GM18519 (cell line): ENCODE results near the gene STX16.

Source experiments
- ATAC-seq: cut with Tn5 transposase; IDR thresholded peaks from one replicate; pipeline ENCODE4 v1.9.1; 2021; ENCODE audit warnings: mild to moderate bottlenecking, moderate library complexity; ENCODE audit not compliant: unreplicated experiment, low FRiP score

Gene STX16

GRCh38 chr20:58650776-58651558 lies at the start of gene STX16:
TSS of gene STX16 (plus strand) at chr20:58651283. CDS start at chr20:58652007, 724 bp downstream.
- peak; percentile 54 for ATAC-seq

GRCh38 chr20:58602124-58602523 lies 49.0 kb upstream of the STX16 start:
- no peak for ATAC-seq

GRCh38 chr20:58603721-58604120 lies 47.4 kb upstream of the STX16 start:
- ATAC-seq: no peak

GRCh38 chr20:58604128-58604881 lies 46.8 kb upstream of the STX16 start:
- ATAC-seq: no peak

- ATAC-seq: no peak
Measured at GRCh38 chr20:58605292-58606065, 45.6 kb upstream of the STX16 start.

GRCh38 chr20:58606184-58606583 lies 44.9 kb upstream of the STX16 start:
- ATAC-seq: no peak

- no peak for ATAC-seq
Measured at GRCh38 chr20:58608096-58608840, 42.8 kb upstream of the STX16 start.

GRCh38 chr20:58609026-58609425 lies 42.1 kb upstream of the STX16 start:
- no peak for ATAC-seq

- ATAC-seq: no peak
Measured at GRCh38 chr20:58610071-58610800, 40.8 kb upstream of the STX16 start.

- ATAC-seq: no peak
Measured at GRCh38 chr20:58610811-58611210, 40.3 kb upstream of the STX16 start.

- ATAC-seq: no peak
Measured at GRCh38 chr20:58611236-58612030, 39.6 kb upstream of the STX16 start.

- no peak for ATAC-seq
Measured at GRCh38 chr20:58612121-58612691, 38.9 kb upstream of the STX16 start.

GRCh38 chr20:58613061-58613854 lies 37.8 kb upstream of the STX16 start:
- no peak for ATAC-seq

- ATAC-seq: no peak
Measured at GRCh38 chr20:58614366-58614765, 36.7 kb upstream of the STX16 start.

GRCh38 chr20:58614984-58615760 lies 35.9 kb upstream of the STX16 start:
- ATAC-seq: no peak

GRCh38 chr20:58616411-58616810 lies 34.7 kb upstream of the STX16 start:
- no peak for ATAC-seq

- ATAC-seq: no peak
Measured at GRCh38 chr20:58617158-58617557, 33.9 kb upstream of the STX16 start.
